Panc1 (cell line): ENCODE results near the gene PTGDS. TPM values are rescaled to one million over a fixed set of nuclear protein-coding genes. Genes with fewer than 3 reads are reported as not detected.

Experiments
- ATAC-seq: fragments of 200-7000 bp; cut with Tn5 transposase; 2 replicates; pipeline ENCODE4 v1.9.1; 2020; ENCODE audit warnings: mild to moderate bottlenecking, moderate library complexity
- BruUV-seq: library from RNA; stranded (reverse); fragments of 400-500 nt; replicated peaks from 2 replicates; lab custom pipeline; 2021; lab: Mats Ljungman, UMichigan
- CTCF ChIA-PET: fragments of 300-600 bp; sonication (Branson Sonifier 250); formaldehyde crosslinking; loops from one replicate; lab custom pipeline; 2022; ENCODE audit warnings: antibody characterized with exemption; lab: Charles Lee
- POLR2A ChIA-PET: fragments of 300-600 bp; sonication (Branson Sonifier 250); formaldehyde crosslinking; loops from one replicate; lab custom pipeline; 2022; ENCODE audit warnings: antibody characterized with exemption; lab: Charles Lee
- DNase-seq: peaks from one replicate; pipeline ENCODE4 v3.0.0-alpha.2; 2010; ENCODE audit warnings: low read depth, low spot score
- H3K27ac ChIP-seq: 2 replicates; pipeline ENCODE4 v1.5.1; 2011; ENCODE audit warnings: mild to moderate bottlenecking, low read length, inconsistent platforms
- H3K27me3 ChIP-seq: fragments of 200-500 bp; sonication (Bioruptor generic); 2 replicates; pipeline ENCODE4 v1.6.0; 2014; ENCODE audit warnings: low read length, inconsistent platforms; ENCODE audit not compliant: control insufficient read depth, insufficient read depth
- H3K36me3 ChIP-seq: fragments of 200-500 bp; sonication (Bioruptor generic); 2 replicates; pipeline ENCODE4 v1.5.1; 2014; ENCODE audit warnings: inconsistent platforms, mild to moderate bottlenecking, low read length, moderate library complexity; ENCODE audit not compliant: control insufficient read depth, insufficient read depth
- H3K4me1 ChIP-seq: 2 replicates; pipeline ENCODE4 v1.5.1; 2011; ENCODE audit warnings: inconsistent platforms, mild to moderate bottlenecking, low read length, moderate library complexity; ENCODE audit not compliant: control insufficient read depth, insufficient read depth
- H3K4me3 ChIP-seq, 2 experiments: 2 replicates each; pipeline ENCODE4 v1.5.1; 2011 to 2012; ENCODE audit warnings: low read depth in 2 of 2, low read length in 2 of 2, mild to moderate bottlenecking in 2 of 2, inconsistent platforms in 1 of 2, moderate library complexity in 1 of 2
- H3K9me3 ChIP-seq: fragments of 200-500 bp; sonication (Bioruptor generic); 2 replicates; pipeline ENCODE4 v1.5.1; 2014; ENCODE audit warnings: low read depth, mild to moderate bottlenecking, inconsistent platforms, low read length, moderate library complexity; ENCODE audit not compliant: control insufficient read depth, insufficient read depth
- POLR2AphosphoS5 ChIP-seq: IDR thresholded peaks from 2 replicates; pipeline ENCODE4 v1.6.1; 2012; ENCODE audit warnings: mild to moderate bottlenecking, low read depth, low read length, moderate library complexity
- SIN3A ChIP-seq: IDR thresholded peaks from 2 replicates; pipeline ENCODE4 v1.6.1; 2012; ENCODE audit warnings: low read depth, mild to moderate bottlenecking, low read length, moderate library complexity, borderline replicate concordance; ENCODE audit not compliant: insufficient read depth
- TCF7L2 ChIP-seq: IDR thresholded peaks from 2 replicates; pipeline ENCODE4 v1.6.1; 2011; ENCODE audit warnings: mild to moderate bottlenecking, low read depth, low read length, inconsistent platforms
- in situ Hi-C: cut with HindIII; loops from 2 replicates; pipeline ENCODE4 v1.10.0; 2016; ENCODE audit warnings: low sequenced_read_pairs, low pct_unique_long_range_greater_than_20kb
- intact Hi-C: fragments of 100-400 bp; cut with micrococcal nuclease; formaldehyde crosslinking; loops from one replicate; pipeline ENCODE4 v1.10.0; 2022; ENCODE audit not compliant: unreplicated experiment
- total RNA-seq: library from RNA; stranded (reverse); gene quantifications from one replicate; pipeline ENCODE4 v1.2.1, GENCODE V29; 2021; ENCODE audit not compliant: unreplicated experiment
- TF ChIP-seq, protein P1 (sequence below): fragments of 450-650 bp; IDR thresholded peaks from 2 replicates; pipeline ENCODE4 v1.5.1; 2017; ENCODE audit warnings: mild to moderate bottlenecking
- TF ChIP-seq, protein P2 (sequence below), 2 experiments: IDR thresholded peaks; 2 replicates each; pipeline ENCODE4 v1.6.1; 2011 to 2012; ENCODE audit warnings: low read depth in 2 of 2, control low read depth in 1 of 2, low read length in 1 of 2, mild to moderate bottlenecking in 1 of 2, moderate library complexity in 1 of 2; ENCODE audit not compliant: insufficient read depth in 1 of 2

Gene PTGDS
- total RNA-seq, 1 experiment from 2014 or later: 13.7 TPM

GRCh38 chr9:136997371-136997770 lies 20.1 kb downstream of the PTGDS start:
- no TSS peak for BruUV-seq
- Histone ChIP-seq H3K9me3 (no peaks in the 10 kb centered on the region), H3K36me3 (no peaks in the 10 kb centered on the region; the same call in 1 of the 2 replicates), H3K27ac (no peak overlapping the region), H3K4me3 (no peak overlapping the region), H3K27me3 (no peaks in the 10 kb centered on the region), H3K4me1 (peaks cover 14% of the 10 kb centered on the region)
- no peak for DNase-seq
- POLR2A ChIA-PET: no interaction called here
- in situ Hi-C loops (no loop called here), intact Hi-C loops (no loop called here)
- CTCF ChIA-PET: no interaction called here
- TF ChIP-seq, protein P1, sequence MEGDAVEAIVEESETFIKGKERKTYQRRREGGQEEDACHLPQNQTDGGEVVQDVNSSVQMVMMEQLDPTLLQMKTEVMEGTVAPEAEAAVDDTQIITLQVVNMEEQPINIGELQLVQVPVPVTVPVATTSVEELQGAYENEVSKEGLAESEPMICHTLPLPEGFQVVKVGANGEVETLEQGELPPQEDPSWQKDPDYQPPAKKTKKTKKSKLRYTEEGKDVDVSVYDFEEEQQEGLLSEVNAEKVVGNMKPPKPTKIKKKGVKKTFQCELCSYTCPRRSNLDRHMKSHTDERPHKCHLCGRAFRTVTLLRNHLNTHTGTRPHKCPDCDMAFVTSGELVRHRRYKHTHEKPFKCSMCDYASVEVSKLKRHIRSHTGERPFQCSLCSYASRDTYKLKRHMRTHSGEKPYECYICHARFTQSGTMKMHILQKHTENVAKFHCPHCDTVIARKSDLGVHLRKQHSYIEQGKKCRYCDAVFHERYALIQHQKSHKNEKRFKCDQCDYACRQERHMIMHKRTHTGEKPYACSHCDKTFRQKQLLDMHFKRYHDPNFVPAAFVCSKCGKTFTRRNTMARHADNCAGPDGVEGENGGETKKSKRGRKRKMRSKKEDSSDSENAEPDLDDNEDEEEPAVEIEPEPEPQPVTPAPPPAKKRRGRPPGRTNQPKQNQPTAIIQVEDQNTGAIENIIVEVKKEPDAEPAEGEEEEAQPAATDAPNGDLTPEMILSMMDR: no peak
- TF ChIP-seq, protein P2, sequence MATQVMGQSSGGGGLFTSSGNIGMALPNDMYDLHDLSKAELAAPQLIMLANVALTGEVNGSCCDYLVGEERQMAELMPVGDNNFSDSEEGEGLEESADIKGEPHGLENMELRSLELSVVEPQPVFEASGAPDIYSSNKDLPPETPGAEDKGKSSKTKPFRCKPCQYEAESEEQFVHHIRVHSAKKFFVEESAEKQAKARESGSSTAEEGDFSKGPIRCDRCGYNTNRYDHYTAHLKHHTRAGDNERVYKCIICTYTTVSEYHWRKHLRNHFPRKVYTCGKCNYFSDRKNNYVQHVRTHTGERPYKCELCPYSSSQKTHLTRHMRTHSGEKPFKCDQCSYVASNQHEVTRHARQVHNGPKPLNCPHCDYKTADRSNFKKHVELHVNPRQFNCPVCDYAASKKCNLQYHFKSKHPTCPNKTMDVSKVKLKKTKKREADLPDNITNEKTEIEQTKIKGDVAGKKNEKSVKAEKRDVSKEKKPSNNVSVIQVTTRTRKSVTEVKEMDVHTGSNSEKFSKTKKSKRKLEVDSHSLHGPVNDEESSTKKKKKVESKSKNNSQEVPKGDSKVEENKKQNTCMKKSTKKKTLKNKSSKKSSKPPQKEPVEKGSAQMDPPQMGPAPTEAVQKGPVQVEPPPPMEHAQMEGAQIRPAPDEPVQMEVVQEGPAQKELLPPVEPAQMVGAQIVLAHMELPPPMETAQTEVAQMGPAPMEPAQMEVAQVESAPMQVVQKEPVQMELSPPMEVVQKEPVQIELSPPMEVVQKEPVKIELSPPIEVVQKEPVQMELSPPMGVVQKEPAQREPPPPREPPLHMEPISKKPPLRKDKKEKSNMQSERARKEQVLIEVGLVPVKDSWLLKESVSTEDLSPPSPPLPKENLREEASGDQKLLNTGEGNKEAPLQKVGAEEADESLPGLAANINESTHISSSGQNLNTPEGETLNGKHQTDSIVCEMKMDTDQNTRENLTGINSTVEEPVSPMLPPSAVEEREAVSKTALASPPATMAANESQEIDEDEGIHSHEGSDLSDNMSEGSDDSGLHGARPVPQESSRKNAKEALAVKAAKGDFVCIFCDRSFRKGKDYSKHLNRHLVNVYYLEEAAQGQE (IDR thresholded peaks at IDR 0.05; ENCODE audit: insufficient read depth in 1 of 2, low read depth in 2 of 2, low read length in 1 of 2): no peak
- TF ChIP-seq POLR2AphosphoS5 (no peak), SIN3A (no peak), TCF7L2 (no peak)
- ATAC-seq: no peak

GRCh38 chr9:136997830-136998234 lies 20.5 kb downstream of the PTGDS start:
- ATAC-seq (no peak), DNase-seq (no peak)
- H3K9me3 ChIP-seq: no peaks in the 10 kb centered on the region
- no peaks in the 10 kb centered on the region for H3K36me3 ChIP-seq
- no peak overlapping the region for H3K27ac ChIP-seq
- no peak overlapping the region for H3K4me3 ChIP-seq
- ChIA-PET POLR2A (no interaction called here), CTCF (no interaction called here)
- no peaks in the 10 kb centered on the region for H3K27me3 ChIP-seq
- H3K4me1 ChIP-seq: peaks cover 14% of the 10 kb centered on the region
- in situ Hi-C loops (no loop called here), intact Hi-C loops (no loop called here)
- TF ChIP-seq SIN3A: no peak
- TF ChIP-seq, protein P1: no peak
- TF ChIP-seq TCF7L2: no peak
- TF ChIP-seq, protein P2 (IDR thresholded peaks at IDR 0.05; ENCODE audit: insufficient read depth in 1 of 2, low read depth in 2 of 2, low read length in 1 of 2): no peak
- no peak for TF ChIP-seq POLR2AphosphoS5
- no TSS peak for BruUV-seq
